ENCODE data around the gene ZNF546. TPM values are rescaled to one million over a fixed set of nuclear protein-coding genes. Genes with fewer than 3 reads are reported as not detected.
A peak's percentile ranks its signal among the peaks of the same experiment; 100 is the strongest.
"Not testable (repeated sequence)": the region's sequence is repeated elsewhere in the genome, so short reads cannot be mapped to it uniquely, and the experiment has no call there.

Gene ZNF546
- total RNA-seq, 2 experiments from 2014 or later, result 6.3 to 6.9 TPM

DNA sequence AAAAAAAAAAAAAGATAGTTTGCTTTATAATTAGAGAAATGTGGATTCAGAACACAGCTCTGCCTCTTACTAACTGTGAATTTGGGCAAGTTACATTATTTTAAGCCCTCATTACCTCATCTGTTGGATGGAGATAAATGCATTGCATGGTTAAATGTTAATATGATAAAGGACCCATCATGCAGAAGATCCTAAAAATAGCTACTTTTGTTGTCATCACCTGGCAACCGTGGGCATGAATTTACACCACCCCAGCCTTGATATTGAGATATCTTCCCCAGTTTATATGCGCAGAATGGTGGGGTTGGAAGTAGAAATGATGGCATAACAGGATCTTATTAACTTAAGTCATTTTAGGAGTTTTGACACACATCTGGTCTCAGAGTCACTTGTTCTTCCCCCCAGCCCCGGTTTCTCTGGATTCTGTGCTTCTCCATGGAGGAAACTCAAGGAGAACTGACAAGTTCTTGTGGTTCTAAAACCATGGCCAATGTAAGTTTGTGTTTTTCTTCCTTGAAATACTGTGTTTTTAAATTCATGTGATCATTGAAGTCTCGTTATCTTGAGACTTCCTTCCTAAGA, 8.9 kb downstream of the ZNF546 start:
- ATAC-seq (no peak), DNase-seq (no peak)
- H3K27me3 Mint-ChIP-seq, result no peaks in the 10 kb centered on the region
- peaks cover 10% of the 10 kb centered on the region for H3K9me3 Mint-ChIP-seq (ENCODE audit: low read depth)
- H3K4me3 Mint-ChIP-seq, result no peak overlapping the region
- peaks cover 37% of the 10 kb centered on the region for H3K36me3 Mint-ChIP-seq (ENCODE audit: low read depth)
- peaks cover 8% of the 10 kb centered on the region for H3K4me1 Mint-ChIP-seq
- no peak overlapping the region for H3K27ac Mint-ChIP-seq
- CTCF ChIA-PET, result no interaction called here
- intact Hi-C loops (cut with DNase I, micrococcal nuclease), result loop anchor here in 1 of 2 experiments (5.0 kb wide), 1 partner anchor 67 kb away; no protein-coding TSS in a partner anchor
- POLR2A ChIA-PET, result no interaction called here

- H3K4me3 Mint-ChIP-seq, result no peak overlapping the region
- H3K9me3 Mint-ChIP-seq (ENCODE audit: low read depth), result peaks cover 10% of the 10 kb centered on the region
- no peaks in the 10 kb centered on the region for H3K27me3 Mint-ChIP-seq
- no peak for ATAC-seq
- peaks cover 8% of the 10 kb centered on the region for H3K4me1 Mint-ChIP-seq
- no peak overlapping the region for H3K27ac Mint-ChIP-seq
- DNase-seq, result no peak
- ChIA-PET CTCF (no interaction called here), POLR2A (no interaction called here)
- intact Hi-C loops (cut with DNase I, micrococcal nuclease), result loop anchor here in 1 of 2 experiments (5.0 kb wide), 1 partner anchor 66 kb away; no protein-coding TSS in a partner anchor
- H3K36me3 Mint-ChIP-seq (ENCODE audit: low read depth), result peaks cover 42% of the 10 kb centered on the region
Observed at GRCh38 chr19:40006273-40006691, 9.4 kb downstream of the ZNF546 start.

DNA sequence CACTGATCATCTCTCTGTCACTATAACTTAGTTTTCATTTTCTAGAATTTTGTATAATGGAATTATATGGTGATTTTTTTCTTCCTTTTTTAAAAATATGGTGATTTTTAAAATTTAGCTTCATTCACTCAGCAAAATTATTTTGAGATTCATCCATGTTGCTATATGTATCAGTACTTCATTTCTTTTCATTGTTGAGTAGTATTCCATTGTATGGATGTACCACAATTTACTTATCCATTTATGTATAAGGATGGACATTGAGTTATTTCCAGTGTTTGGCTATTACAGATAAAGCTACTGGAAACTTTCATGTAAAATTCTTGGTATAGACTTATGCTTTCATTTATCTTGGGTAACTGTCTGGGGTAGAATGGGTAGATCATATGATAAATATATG, 12.8 kb downstream of the ZNF546 start:
- Mint-ChIP-seq H3K4me1 (peaks cover 8% of the 10 kb centered on the region), H3K36me3 (ENCODE audit: low read depth) (peaks cover 75% of the 10 kb centered on the region), H3K27ac (no peak overlapping the region), H3K9me3 (ENCODE audit: low read depth) (peaks cover 37% of the 10 kb centered on the region), H3K4me3 (no peak overlapping the region), H3K27me3 (no peaks in the 10 kb centered on the region)
- POLR2A ChIA-PET, result no interaction called here
- DNase-seq (no peak), ATAC-seq (no peak)
- intact Hi-C loops (cut with DNase I, micrococcal nuclease), result loop anchor here in 1 of 2 experiments (5.0 kb wide), 1 partner anchor 63 kb away; no protein-coding TSS in a partner anchor
- CTCF ChIA-PET, result interaction anchor here (1.0 kb wide), 1 partner anchor 11 kb away, joined by 3 read pairs; no protein-coding TSS in a partner anchor

DNA sequence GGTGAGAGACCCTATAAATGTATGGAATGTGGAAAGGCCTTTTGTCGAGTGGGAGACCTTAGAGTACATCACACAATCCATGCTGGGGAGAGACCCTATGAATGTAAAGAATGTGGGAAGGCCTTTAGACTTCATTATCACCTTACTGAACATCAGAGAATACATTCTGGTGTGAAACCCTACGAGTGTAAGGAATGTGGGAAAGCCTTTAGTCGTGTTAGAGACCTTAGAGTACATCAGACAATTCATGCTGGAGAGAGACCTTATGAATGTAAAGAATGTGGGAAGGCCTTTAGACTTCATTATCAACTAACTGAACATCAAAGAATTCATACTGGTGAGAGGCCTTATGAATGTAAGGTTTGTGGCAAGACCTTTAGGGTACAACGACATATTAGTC, 17.1 kb downstream of the ZNF546 start:
- H3K4me1 Mint-ChIP-seq, result no peaks in the 10 kb centered on the region
- no peak overlapping the region for H3K4me3 Mint-ChIP-seq
- H3K27me3 Mint-ChIP-seq, result no peaks in the 10 kb centered on the region
- no peak overlapping the region for H3K27ac Mint-ChIP-seq
- intact Hi-C loops (cut with DNase I, micrococcal nuclease), result no loop called here
- ATAC-seq (no peak), DNase-seq (no peak)
- H3K36me3 Mint-ChIP-seq (ENCODE audit: low read depth), result peaks cover 69% of the 10 kb centered on the region
- ChIA-PET POLR2A (no interaction called here), CTCF (no interaction called here)
- peaks cover 57% of the 10 kb centered on the region for H3K9me3 Mint-ChIP-seq (ENCODE audit: low read depth)

DNA sequence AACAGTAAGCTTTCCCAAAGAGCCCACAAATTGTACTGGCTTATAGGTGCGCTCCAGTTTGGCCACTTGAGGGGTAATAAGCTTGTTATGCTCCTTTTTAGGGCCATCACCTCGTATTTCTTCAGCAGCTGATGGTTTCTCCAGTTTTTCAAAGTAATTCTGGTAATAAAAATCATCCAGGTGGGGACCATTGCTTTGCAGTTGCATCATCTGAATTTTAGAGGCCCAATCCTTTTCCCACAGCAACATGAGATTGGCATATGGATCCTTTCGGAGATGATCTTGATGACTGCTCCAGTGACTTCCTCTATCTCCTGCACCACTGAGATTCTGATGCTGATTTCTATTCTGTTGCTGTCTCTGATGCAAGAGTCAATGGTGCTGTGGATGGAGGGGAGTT, 27.1 kb downstream of the ZNF546 start:
- ChIA-PET CTCF (interaction anchor here (0.6 kb wide), 1 partner anchor 231 kb away, joined by 3 read pairs; no protein-coding TSS in a partner anchor), POLR2A (no interaction called here)
- Mint-ChIP-seq H3K4me3 (no peak overlapping the region), H3K4me1 (no peaks in the 10 kb centered on the region), H3K27me3 (no peaks in the 10 kb centered on the region), H3K9me3 (ENCODE audit: low read depth) (peaks cover 65% of the 10 kb centered on the region), H3K36me3 (ENCODE audit: low read depth) (peaks cover 25% of the 10 kb centered on the region), H3K27ac (no peak overlapping the region)
- DNase-seq (no peak), ATAC-seq (no peak)
- intact Hi-C loops (cut with DNase I, micrococcal nuclease), result no loop called here

DNA sequence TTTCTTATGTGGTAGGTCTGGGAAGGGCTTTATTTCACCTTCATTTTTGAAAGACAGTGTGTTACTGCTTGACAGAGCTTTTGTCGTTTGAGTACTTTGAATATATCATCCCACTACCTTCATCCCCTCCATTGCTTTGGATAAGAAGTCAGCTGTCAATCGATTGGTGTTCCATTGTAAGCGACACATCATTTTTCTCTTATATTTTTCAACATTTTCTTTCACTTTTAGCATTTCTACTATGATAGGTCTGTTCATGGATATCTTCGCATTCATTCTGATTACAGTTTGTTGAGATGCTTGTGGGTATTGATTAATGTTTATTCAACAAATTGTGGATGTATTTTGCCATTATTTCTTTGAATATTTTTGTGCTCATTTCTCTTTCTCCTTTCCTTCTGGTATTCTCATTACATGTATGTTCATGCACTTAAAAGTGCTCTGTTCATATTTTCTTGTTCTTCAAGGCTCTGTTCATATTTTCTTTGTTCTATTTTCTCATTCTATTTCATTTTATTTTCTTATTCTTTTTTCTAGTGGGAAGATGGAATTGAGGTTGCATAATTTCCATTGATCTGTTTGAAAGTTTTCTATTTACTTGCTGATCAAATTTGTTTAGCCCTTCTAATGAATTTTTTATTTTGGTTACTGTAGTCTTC, 29.2 kb downstream of the ZNF546 start:
- POLR2A ChIA-PET, result no interaction called here
- Mint-ChIP-seq H3K4me3 (no peak overlapping the region), H3K27me3 (no peaks in the 10 kb centered on the region), H3K9me3 (ENCODE audit: low read depth) (peaks cover 59% of the 10 kb centered on the region), H3K27ac (no peak overlapping the region), H3K36me3 (ENCODE audit: low read depth) (peaks cover 30% of the 10 kb centered on the region), H3K4me1 (no peaks in the 10 kb centered on the region)
- intact Hi-C loops (cut with DNase I, micrococcal nuclease), result no loop called here
- ATAC-seq, result no peak
- CTCF ChIA-PET, result interaction anchor here (0.9 kb wide), 1 partner anchor 234 kb away, joined by 3 read pairs; no protein-coding TSS in a partner anchor
- DNase-seq, result no peak

GRCh38 chr19:40026597-40026970, 29.7 kb downstream of the ZNF546 start:
- POLR2A ChIA-PET, result no interaction called here
- DNase-seq, result no peak
- Mint-ChIP-seq H3K36me3 (ENCODE audit: low read depth) (peaks cover 30% of the 10 kb centered on the region), H3K27ac (no peak overlapping the region), H3K9me3 (ENCODE audit: low read depth) (peaks cover 58% of the 10 kb centered on the region), H3K4me1 (no peaks in the 10 kb centered on the region), H3K27me3 (no peaks in the 10 kb centered on the region), H3K4me3 (no peak overlapping the region)
- CTCF ChIA-PET, result interaction anchor here (0.7 kb wide), 1 partner anchor 73 kb away, joined by 3 read pairs; no protein-coding TSS in a partner anchor
- intact Hi-C loops (cut with DNase I, micrococcal nuclease), result no loop called here
- ATAC-seq, result no peak

DNA sequence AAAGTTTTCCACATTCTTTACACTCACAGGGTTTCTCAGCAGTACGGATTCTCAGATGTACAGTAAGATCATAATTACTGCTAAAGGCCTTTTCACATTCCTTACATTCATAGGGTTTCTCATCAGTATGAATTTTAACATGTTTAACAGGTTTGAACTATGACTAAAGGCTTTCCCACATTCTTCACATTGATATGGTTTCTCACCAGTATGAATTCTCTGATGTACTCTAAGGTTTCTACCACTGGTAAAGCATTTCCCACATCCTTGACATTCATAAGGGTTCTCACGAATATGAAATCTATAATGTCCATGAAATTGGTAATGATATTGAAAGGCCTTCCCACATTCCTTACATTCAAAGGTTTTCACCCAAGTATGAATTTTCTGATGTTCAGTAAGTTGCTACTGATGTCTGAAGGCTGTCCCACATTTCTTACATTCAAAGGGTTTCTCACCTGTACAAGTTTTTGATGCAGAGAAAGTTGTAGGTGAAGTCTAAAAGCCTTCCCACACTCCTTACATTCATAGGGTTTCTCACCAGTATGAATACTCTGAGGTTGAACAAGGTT, 37.2 kb downstream of the ZNF546 start:
- ChIA-PET POLR2A (no interaction called here), CTCF (interaction anchor here (0.6 to 0.7 kb wide), 2 partner anchors 42 to 110 kb away, joined by 3 read pairs; no protein-coding TSS in a partner anchor)
- H3K4me3 Mint-ChIP-seq, result no peak overlapping the region
- peaks cover 51% of the 10 kb centered on the region for H3K9me3 Mint-ChIP-seq (ENCODE audit: low read depth)
- H3K27ac Mint-ChIP-seq, result no peak overlapping the region
- intact Hi-C loops (cut with DNase I, micrococcal nuclease), result no loop called here
- ATAC-seq (no peak), DNase-seq (no peak)
- no peaks in the 10 kb centered on the region for H3K4me1 Mint-ChIP-seq
- peaks cover 57% of the 10 kb centered on the region for H3K36me3 Mint-ChIP-seq (ENCODE audit: low read depth)
- H3K27me3 Mint-ChIP-seq, result no peaks in the 10 kb centered on the region

GRCh38 chr19:40035996-40036395, 39.1 kb downstream of the ZNF546 start:
- CTCF ChIA-PET, result interaction anchor here (0.6 kb wide), 1 partner anchor 1107 kb away, joined by 3 read pairs; no protein-coding TSS in a partner anchor
- H3K4me1 Mint-ChIP-seq, result no peaks in the 10 kb centered on the region
- ATAC-seq (no peak), DNase-seq (no peak)
- intact Hi-C loops (cut with DNase I, micrococcal nuclease), result no loop called here
- peaks cover 55% of the 10 kb centered on the region for H3K36me3 Mint-ChIP-seq (ENCODE audit: low read depth)
- H3K9me3 Mint-ChIP-seq (ENCODE audit: low read depth), result peaks cover 46% of the 10 kb centered on the region
- POLR2A ChIA-PET, result no interaction called here
- no peaks in the 10 kb centered on the region for H3K27me3 Mint-ChIP-seq
- H3K27ac Mint-ChIP-seq, result no peak overlapping the region
- no peak overlapping the region for H3K4me3 Mint-ChIP-seq

GRCh38 chr19:40038047-40038446, 41.2 kb downstream of the ZNF546 start:
- intact Hi-C loops (cut with DNase I, micrococcal nuclease); ATAC-seq; POLR2A ChIA-PET; H3K27me3 Mint-ChIP-seq; H3K4me1 Mint-ChIP-seq; H3K4me3 Mint-ChIP-seq; DNase-seq; CTCF ChIA-PET; H3K27ac Mint-ChIP-seq: not testable (repeated sequence)
- peaks cover 40% of the 10 kb centered on the region for H3K9me3 Mint-ChIP-seq (ENCODE audit: low read depth)
- peaks cover 45% of the 10 kb centered on the region for H3K36me3 Mint-ChIP-seq (ENCODE audit: low read depth)

DNA sequence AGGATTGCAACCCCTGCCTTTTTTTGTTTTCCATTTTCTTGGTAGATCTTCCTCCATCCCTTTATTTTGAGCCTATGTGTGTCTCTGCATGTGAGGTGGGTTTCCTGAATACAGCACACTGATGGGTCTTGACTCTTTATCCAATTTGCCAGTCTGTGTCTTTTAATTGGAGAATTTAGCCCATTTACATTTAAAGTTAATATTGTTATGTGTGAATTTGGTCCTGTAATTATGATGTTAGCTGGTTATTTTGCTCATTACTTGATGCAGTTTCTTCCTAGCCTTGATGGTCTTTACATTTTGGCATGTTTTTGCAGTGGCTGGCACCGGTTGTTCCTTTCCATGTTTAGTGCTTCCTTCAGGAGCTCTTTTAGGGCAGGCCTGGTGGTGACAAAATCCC, 44.9 kb downstream of the ZNF546 start:
- DNase-seq; H3K4me3 Mint-ChIP-seq; ATAC-seq; H3K4me1 Mint-ChIP-seq; CTCF ChIA-PET; POLR2A ChIA-PET; H3K27ac Mint-ChIP-seq; H3K27me3 Mint-ChIP-seq; intact Hi-C loops (cut with DNase I, micrococcal nuclease): not testable (repeated sequence)
- peaks cover 36% of the 10 kb centered on the region for H3K9me3 Mint-ChIP-seq (ENCODE audit: low read depth)
- H3K36me3 Mint-ChIP-seq (ENCODE audit: low read depth), result peaks cover 50% of the 10 kb centered on the region

DNA sequence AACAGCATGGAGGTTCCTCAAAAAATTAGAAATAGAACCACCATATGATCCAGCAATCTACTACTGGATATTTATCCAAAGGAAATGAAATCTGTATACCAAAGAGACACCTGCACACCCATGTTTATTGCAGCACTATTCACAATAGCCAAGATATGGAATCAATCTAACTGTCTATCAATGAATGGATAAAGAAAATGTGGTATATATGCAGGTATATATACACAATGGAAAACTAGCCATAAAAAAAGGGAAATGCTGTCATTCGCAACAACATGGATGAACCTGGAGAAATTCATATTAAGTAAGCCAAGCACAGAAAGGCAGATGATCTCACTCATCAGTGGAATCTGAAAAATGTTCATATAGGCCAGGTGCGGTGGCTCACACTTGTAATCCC, 56.6 kb downstream of the ZNF546 start:
- ATAC-seq (no peak), DNase-seq (no peak)
- POLR2A ChIA-PET, result no interaction called here
- Mint-ChIP-seq H3K27me3 (no peaks in the 10 kb centered on the region), H3K36me3 (ENCODE audit: low read depth) (peaks cover 42% of the 10 kb centered on the region), H3K4me1 (peaks cover 38% of the 10 kb centered on the region), H3K27ac (no peak overlapping the region), H3K4me3 (peak overlapping the region; percentile 4), H3K9me3 (ENCODE audit: low read depth) (peaks cover 3% of the 10 kb centered on the region)
- CTCF ChIA-PET, result interaction anchor here (0.9 kb wide), 1 partner anchor 57 kb away, joined by 3 read pairs; no protein-coding TSS in a partner anchor
- intact Hi-C loops (cut with DNase I, micrococcal nuclease), result no loop called here
